Choroid plexus epithelial cell (primary cell): Measurements from ENCODE around the gene UBE3D.
"Not testable (repeated sequence)": the region's sequence is repeated elsewhere in the genome, so short reads cannot be mapped to it uniquely, and the experiment has no call there.

ENCODE experiments used
- DNase-seq: peaks from one replicate; pipeline ENCODE4 v3.0.0-alpha.2; 2010; ENCODE audit warnings: low read depth
- H3K4me3 ChIP-seq: 2 replicates; pipeline ENCODE4 v1.5.1; 2011; ENCODE audit warnings: low read depth, mild to moderate bottlenecking, control low read depth, low read length, moderate library complexity
- CTCF ChIP-seq: conservative IDR thresholded peaks from 2 replicates; pipeline ENCODE4 v1.5.1; 2011; ENCODE audit warnings: low read depth, mild to moderate bottlenecking, control low read depth, inconsistent platforms, low read length, moderate library complexity

The UBE3D gene

GRCh38 chr6:82954937-82955577 lies 110.6 kb downstream of the UBE3D start:
- TF ChIP-seq CTCF, result no peak
- no peak overlapping the region for H3K4me3 ChIP-seq

DNA sequence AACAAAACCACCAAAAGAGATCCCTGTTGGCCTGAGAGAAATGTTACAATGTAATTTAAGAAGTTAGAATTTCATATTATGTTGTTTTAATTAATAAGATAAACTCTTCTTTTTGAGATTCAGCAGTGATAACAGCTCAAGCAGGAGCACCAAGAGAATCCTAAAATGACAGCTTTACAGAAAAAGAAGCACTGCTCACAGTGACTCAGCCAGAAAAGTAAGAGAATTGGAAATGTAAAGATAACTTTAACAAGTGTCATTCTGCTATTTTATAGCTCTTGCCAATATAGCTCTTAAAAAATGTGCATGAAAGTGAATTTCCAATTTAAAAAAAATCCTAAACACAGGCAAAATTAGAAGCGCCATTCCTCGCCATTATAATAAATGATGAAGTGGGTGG lies 111.3 kb downstream of the UBE3D start:
- TF ChIP-seq CTCF, result no peak
- no peak for DNase-seq
- H3K4me3 ChIP-seq, result no peak overlapping the region

More at GRCh38 chr6:82954937-82955577, 110.6 kb downstream of the UBE3D start:
- DNase-seq, result peak; percentile 52

DNA sequence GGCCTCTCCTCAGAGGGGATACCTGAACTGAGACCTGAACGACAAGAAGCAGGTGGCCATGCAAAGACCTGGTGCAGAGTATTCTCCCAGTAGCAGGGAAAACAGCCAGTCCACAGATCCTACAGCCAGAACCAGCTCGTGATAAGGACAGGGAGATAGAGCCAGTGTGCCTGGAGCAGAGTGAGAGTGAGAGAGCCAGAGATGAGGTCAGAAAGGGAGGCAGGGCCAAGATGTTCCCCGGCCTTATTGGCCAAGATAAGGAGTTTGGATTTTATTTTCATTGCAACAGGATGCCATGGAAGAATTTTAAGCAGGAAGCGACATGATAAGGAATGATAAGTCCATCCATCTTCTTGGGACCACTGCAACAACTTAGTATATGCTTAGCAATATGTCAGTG lies 111.8 kb downstream of the UBE3D start:
- peak; percentile 9 for DNase-seq
- H3K4me3 ChIP-seq, result no peak overlapping the region
- TF ChIP-seq CTCF, result no peak

- no peak for DNase-seq
- no peak overlapping the region for H3K4me3 ChIP-seq
- no peak for TF ChIP-seq CTCF
These were observed 113.7 kb downstream of the UBE3D start for GRCh38 chr6:82951935-82952334.

- no peak for DNase-seq
- no peak for TF ChIP-seq CTCF
These were observed 114.3 kb downstream of the UBE3D start for GRCh38 chr6:82951389-82951788.

GRCh38 chr6:82930915-82931314 lies 134.7 kb downstream of the UBE3D start:
- H3K4me3 ChIP-seq, result not testable (repeated sequence)

More at GRCh38 chr6:82951389-82951788, 114.3 kb downstream of the UBE3D start:
- no peak overlapping the region for H3K4me3 ChIP-seq

DNA sequence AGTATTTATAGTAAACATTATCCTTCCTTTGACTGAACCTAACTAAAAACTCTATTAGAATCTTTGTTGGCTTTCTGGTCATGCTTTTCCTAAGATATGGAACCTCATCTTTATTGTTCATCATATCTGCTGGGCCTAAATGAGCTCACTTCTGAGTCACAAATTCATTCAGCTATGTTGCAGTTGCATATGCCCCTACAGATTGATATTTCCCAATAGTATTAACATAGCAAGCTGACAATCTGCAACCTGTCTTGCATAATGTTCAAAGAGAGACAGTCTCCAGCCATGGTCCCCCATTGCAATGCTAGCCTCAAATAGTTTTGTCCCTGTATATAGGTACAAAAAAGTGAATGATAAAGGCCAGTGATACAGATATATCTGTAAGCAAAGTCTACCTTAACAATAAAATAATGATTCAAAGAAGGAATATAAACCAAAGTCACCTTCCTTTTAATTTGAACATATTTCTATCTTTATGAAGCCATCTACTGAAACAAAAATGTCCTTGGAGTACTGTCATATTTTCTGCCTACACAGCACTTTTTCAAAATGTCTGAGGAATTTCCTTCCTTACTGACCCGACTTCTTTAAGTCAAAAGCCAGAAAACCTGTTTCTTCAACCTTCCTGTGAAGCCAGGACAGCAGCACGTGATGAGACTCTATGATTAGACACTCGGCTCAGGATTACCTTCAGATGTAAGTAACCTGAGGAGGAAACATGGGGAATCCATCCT lies 140.7 kb downstream of the UBE3D start:
- DNase-seq, result peak; percentile 47
- no peak for TF ChIP-seq CTCF
- H3K4me3 ChIP-seq, result no peak overlapping the region

More at GRCh38 chr6:82930915-82931314, 134.7 kb downstream of the UBE3D start:
- DNase-seq, result not testable (repeated sequence)
